OCI-LY3 (cell line): ENCODE measurements around the gene MAMLD1.

Experiments
- H2AFZ ChIP-seq: fragments of 200-600, 300-600 bp; shearing (Covaris generic); 2 replicates; pipeline ENCODE4 v1.6.0; 2014; ENCODE audit warnings: antibody characterized with exemption, low read depth, low read length
- H3K27ac ChIP-seq: fragments of 200-600, 300-600 bp; sonication (generic); 2 replicates; pipeline ENCODE4 v1.5.1; 2014; ENCODE audit warnings: mild to moderate bottlenecking, low read length, moderate library complexity, mixed read lengths
- H3K27me3 ChIP-seq: fragments of 200-600, 300-600 bp; sonication (generic); 2 replicates; pipeline ENCODE4 v1.6.1; 2014; ENCODE audit warnings: low read depth, low read length, mixed read lengths
- H3K36me3 ChIP-seq: fragments of 200-600, 300-600 bp; sonication (generic); replicated peaks from 2 replicates; pipeline ENCODE3; 2014; ENCODE audit warnings: low read depth, low read length, mixed read lengths
- H3K4me1 ChIP-seq: fragments of 300-600, 200-600 bp; sonication (generic); 2 replicates; pipeline ENCODE4 v1.6.1; 2014; ENCODE audit warnings: low read length, mixed read lengths
- H3K4me2 ChIP-seq: fragments of 200-600, 300-600 bp; sonication (generic); 2 replicates; pipeline ENCODE4 v1.6.1; 2014; ENCODE audit warnings: low read length, mixed read lengths
- H3K4me3 ChIP-seq: fragments of 300-600, 200-600 bp; sonication (generic); 2 replicates; pipeline ENCODE4 v1.5.1; 2014; ENCODE audit warnings: antibody characterized with exemption, mild to moderate bottlenecking, low read length, moderate library complexity
- H3K79me2 ChIP-seq: fragments of 300-600, 200-600 bp; shearing (Covaris generic); 2 replicates; pipeline ENCODE4 v1.6.1; 2014; ENCODE audit warnings: mild to moderate bottlenecking, low read length, mixed read lengths
- H3K9ac ChIP-seq: fragments of 300-600, 200-600 bp; shearing (Covaris generic); 2 replicates; pipeline ENCODE4 v1.6.0; 2014; ENCODE audit warnings: mild to moderate bottlenecking, low read length, moderate library complexity
- H3K9me3 ChIP-seq: fragments of 200-600, 300-600 bp; shearing (Covaris generic); 2 replicates; pipeline ENCODE4 v1.6.1; 2014; ENCODE audit warnings: low read length, mixed read lengths; ENCODE audit not compliant: insufficient read depth
- H4K20me1 ChIP-seq: fragments of 200-600, 300-600 bp; sonication (generic); 2 replicates; pipeline ENCODE4 v1.6.1; 2016; ENCODE audit warnings: low read length, mixed read lengths; ENCODE audit not compliant: insufficient read depth
- EZH2phosphoT487 ChIP-seq: fragments of 200-600 bp; shearing (Covaris generic); IDR thresholded peaks from 2 replicates; pipeline ENCODE4 v1.6.1; 2018; ENCODE audit warnings: antibody characterized with exemption, mixed run types, low read depth
- TF ChIP-seq, protein P1 (sequence below): fragments of 200-600, 300-600 bp; sonication (generic); IDR thresholded peaks from 2 replicates; pipeline ENCODE4 v1.5.1; 2014; ENCODE audit warnings: antibody characterized with exemption, low read length, low read depth

The MAMLD1 gene

DNA sequence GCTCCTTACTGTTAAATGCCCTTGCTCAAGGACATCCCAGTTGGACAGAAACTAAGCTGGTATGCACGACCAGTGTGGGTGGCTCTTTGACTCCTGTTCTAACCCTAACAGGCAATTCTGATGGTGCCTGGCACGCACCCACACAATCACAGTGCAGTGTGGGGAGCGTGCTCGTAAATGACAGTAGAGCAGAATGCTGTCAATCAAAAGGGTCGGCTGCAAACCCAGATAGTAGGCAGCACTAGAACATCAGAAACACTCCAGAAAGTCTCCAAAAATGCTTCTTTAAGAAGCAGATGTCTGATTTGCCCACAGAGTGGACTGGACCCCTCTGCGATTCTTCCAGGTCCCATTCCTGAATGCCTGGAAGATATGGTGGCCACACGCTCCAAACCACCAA, 167.7 kb downstream of the MAMLD1 start:
- H3K9ac ChIP-seq: no peak overlapping the region
- H2AFZ ChIP-seq: no peak overlapping the region
- H3K36me3 ChIP-seq: no peaks in the 10 kb centered on the region
- H3K4me2 ChIP-seq: no peak overlapping the region
- H3K4me3 ChIP-seq: no peak overlapping the region
- H4K20me1 ChIP-seq: no peaks in the 10 kb centered on the region
- H3K9me3 ChIP-seq: no peaks in the 10 kb centered on the region
- 0 out of 2 replicates have a peak, but pooled peaks cover 3% of the 10 kb centered on the region for H3K4me1 ChIP-seq
- H3K79me2 ChIP-seq: no peaks in the 10 kb centered on the region
- TF ChIP-seq, protein P1, sequence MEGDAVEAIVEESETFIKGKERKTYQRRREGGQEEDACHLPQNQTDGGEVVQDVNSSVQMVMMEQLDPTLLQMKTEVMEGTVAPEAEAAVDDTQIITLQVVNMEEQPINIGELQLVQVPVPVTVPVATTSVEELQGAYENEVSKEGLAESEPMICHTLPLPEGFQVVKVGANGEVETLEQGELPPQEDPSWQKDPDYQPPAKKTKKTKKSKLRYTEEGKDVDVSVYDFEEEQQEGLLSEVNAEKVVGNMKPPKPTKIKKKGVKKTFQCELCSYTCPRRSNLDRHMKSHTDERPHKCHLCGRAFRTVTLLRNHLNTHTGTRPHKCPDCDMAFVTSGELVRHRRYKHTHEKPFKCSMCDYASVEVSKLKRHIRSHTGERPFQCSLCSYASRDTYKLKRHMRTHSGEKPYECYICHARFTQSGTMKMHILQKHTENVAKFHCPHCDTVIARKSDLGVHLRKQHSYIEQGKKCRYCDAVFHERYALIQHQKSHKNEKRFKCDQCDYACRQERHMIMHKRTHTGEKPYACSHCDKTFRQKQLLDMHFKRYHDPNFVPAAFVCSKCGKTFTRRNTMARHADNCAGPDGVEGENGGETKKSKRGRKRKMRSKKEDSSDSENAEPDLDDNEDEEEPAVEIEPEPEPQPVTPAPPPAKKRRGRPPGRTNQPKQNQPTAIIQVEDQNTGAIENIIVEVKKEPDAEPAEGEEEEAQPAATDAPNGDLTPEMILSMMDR: no peak
- TF ChIP-seq EZH2phosphoT487: no peak
- no peaks in the 10 kb centered on the region for H3K27me3 ChIP-seq
- H3K27ac ChIP-seq: no peak overlapping the region

DNA sequence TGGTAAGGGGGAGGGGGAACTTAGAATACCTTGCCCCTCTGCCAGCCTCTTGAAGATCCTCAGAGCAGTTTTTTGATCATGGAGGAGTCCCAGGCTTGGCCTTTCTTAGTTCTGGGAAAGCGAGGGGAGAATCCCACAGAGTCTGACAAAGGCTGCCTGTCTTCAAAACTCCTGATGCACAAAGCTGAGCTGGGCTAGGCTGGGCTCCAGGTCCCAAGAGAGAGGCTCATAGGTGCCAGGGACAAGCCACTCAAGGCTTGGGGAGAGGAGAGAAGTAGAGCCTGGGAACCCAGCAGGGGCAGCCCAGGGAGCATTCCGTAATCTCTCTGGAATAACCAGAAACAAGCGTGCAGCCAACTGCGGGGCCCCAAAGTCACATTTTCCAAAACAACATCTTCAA, 168.3 kb downstream of the MAMLD1 start:
- no peak overlapping the region for H3K4me3 ChIP-seq
- TF ChIP-seq, protein P1: no peak
- TF ChIP-seq EZH2phosphoT487: no peak
- H3K9me3 ChIP-seq: no peaks in the 10 kb centered on the region
- H2AFZ ChIP-seq: no peak overlapping the region
- H3K4me2 ChIP-seq: no peak overlapping the region
- no peaks in the 10 kb centered on the region for H3K79me2 ChIP-seq
- no peaks in the 10 kb centered on the region for H4K20me1 ChIP-seq
- 0 out of 2 replicates have a peak, but pooled peaks cover 3% of the 10 kb centered on the region for H3K4me1 ChIP-seq
- no peaks in the 10 kb centered on the region for H3K27me3 ChIP-seq
- H3K9ac ChIP-seq: no peak overlapping the region
- no peak overlapping the region for H3K27ac ChIP-seq
- H3K36me3 ChIP-seq: no peaks in the 10 kb centered on the region

DNA sequence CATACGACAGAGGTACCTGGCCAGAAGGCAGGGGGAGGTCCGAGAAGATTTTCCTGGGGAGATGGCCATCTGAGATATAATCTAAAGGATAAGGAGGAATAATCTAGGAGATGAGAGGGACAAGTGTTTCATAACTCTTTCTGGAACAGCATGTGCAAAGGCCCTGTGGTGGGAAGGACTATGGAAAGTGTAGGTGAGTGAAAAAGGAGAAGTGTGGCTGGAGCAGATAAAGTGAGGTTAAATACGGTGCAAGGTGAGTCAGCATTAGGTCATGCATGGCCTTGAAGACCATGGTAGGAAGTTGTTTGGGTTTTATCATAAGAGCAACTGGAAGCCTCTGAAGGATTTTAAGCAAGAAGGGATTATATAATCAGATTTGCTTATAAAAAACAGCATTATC, 170.7 kb downstream of the MAMLD1 start:
- Histone ChIP-seq H3K27me3 (no peaks in the 10 kb centered on the region), H3K36me3 (no peaks in the 10 kb centered on the region), H3K27ac (no peak overlapping the region), H4K20me1 (no peaks in the 10 kb centered on the region), H3K4me1 (no peaks in the 10 kb centered on the region), H3K9ac (no peak overlapping the region), H3K4me3 (no peak overlapping the region), H3K9me3 (no peaks in the 10 kb centered on the region), H2AFZ (no peak overlapping the region), H3K4me2 (no peak overlapping the region), H3K79me2 (no peaks in the 10 kb centered on the region)
- TF ChIP-seq, protein P1: no peak
- no peak for TF ChIP-seq EZH2phosphoT487

DNA sequence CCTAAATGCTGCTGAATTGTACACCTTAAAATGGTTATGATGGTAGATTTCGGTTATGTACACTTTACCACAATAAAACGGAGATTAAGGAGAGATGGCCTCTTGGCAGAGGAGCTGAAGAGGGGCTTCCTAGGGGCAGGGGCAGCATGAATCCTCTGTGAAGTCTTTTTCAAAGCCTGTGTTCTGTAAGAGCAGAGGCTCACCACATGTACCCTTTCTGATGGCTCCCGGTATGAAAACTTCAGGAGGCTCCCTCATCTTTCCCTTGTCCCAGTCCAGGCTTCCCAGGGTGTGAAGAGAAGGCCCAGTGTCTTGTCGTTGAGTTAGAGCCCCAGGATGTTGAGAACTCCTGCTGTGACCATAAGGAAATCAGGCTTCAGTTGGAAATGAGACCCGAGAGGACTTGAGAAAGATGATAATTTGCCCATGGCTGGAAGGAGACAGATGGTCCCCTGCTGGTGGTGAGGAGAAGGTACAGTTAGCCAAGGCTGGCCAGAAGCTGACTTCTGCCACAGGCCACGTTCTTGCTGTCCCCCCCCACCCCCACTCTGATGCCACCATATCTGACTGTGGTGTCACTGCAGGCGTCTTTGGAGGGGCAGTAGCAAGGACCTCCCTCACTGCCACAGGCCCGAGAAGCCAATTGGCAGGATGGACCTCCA, 173.5 kb downstream of the MAMLD1 start:
- H3K79me2 ChIP-seq: no peaks in the 10 kb centered on the region
- no peak overlapping the region for H2AFZ ChIP-seq
- no peak overlapping the region for H3K4me3 ChIP-seq
- H3K36me3 ChIP-seq: no peaks in the 10 kb centered on the region
- no peaks in the 10 kb centered on the region for H4K20me1 ChIP-seq
- no peak overlapping the region for H3K27ac ChIP-seq
- H3K4me1 ChIP-seq: peaks cover 1% of the 10 kb centered on the region
- TF ChIP-seq, protein P1: no peak; the same call in 1 of the 2 replicates
- TF ChIP-seq EZH2phosphoT487: no peak
- H3K9me3 ChIP-seq: no peaks in the 10 kb centered on the region
- no peaks in the 10 kb centered on the region for H3K27me3 ChIP-seq
- H3K9ac ChIP-seq: no peak overlapping the region
- H3K4me2 ChIP-seq: no peak overlapping the region
